C4-2B (cell line): Measurements from ENCODE around the gene TRAPPC14.
A peak's percentile ranks its signal among the peaks of the same experiment; 100 is the strongest.

Experiments
- H3K27ac ChIP-seq: fragments of 450-650 bp; 2 replicates; pipeline ENCODE4 v1.5.1; 2017
- CTCF ChIP-seq: fragments of 450-650 bp; conservative IDR thresholded peaks from 2 replicates; pipeline ENCODE4 v1.5.1; 2017; ENCODE audit warnings: mild to moderate bottlenecking
- ZFX ChIP-seq: fragments of 450-650 bp; IDR thresholded peaks from 2 replicates; pipeline ENCODE4 v1.6.1; 2017

TRAPPC14 gene

GRCh38 chr7:100163006-100163531 lies 4.5 kb upstream of the TRAPPC14 start:
- TF ChIP-seq CTCF (no peak), ZFX (no peak)
- no peak overlapping the region for H3K27ac ChIP-seq

DNA sequence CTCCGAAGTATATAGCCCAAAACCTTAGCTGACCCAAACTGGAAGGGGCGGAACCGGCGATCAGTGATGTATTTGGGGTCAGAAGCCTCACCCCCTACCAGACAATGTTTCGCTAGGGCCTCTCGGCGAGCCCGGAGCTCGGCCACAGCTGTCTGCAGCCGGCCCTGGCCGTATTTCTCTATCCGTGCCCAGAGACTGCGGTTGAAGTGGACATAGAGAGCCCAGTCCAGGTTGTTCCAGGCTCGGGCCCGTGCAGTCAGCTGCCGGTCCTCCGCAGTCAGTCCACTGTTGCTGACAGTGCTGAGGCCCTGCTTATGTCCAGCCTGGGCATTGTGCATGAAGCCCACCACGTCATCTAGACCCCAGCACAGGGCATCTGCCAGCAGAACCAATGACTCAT lies 1.5 kb upstream of the TRAPPC14 start:
- H3K27ac ChIP-seq: no peak overlapping the region
- TF ChIP-seq ZFX: no peak
- no peak for TF ChIP-seq CTCF

DNA sequence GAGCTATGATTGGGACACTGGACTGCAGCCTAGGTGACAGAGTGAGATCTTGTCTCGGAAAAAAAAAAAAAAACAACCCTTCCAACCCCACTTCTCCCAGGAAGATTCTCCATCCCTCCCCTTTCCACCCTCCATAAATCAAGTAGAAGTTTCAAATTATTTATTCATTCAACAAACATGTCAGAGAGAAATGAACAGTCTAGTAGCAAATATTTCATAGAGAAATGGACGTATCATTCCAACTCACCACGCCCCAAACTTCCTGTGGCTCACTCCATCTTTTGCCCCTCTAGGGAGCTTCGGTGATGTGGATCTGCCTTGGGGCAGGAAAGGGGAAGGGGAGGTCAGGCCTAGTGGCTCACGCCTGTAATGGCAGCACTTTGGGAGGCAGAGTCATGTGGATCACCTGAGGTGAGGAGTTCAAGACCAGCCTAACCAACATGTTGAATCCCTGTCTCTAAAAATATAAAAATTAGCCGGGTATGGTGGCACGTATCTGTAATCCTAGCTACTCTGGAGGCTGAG lies 638 bp upstream of the TRAPPC14 start:
- peak overlapping the region; percentile 85 for H3K27ac ChIP-seq
- TF ChIP-seq CTCF: no peak
- TF ChIP-seq ZFX: no peak

DNA sequence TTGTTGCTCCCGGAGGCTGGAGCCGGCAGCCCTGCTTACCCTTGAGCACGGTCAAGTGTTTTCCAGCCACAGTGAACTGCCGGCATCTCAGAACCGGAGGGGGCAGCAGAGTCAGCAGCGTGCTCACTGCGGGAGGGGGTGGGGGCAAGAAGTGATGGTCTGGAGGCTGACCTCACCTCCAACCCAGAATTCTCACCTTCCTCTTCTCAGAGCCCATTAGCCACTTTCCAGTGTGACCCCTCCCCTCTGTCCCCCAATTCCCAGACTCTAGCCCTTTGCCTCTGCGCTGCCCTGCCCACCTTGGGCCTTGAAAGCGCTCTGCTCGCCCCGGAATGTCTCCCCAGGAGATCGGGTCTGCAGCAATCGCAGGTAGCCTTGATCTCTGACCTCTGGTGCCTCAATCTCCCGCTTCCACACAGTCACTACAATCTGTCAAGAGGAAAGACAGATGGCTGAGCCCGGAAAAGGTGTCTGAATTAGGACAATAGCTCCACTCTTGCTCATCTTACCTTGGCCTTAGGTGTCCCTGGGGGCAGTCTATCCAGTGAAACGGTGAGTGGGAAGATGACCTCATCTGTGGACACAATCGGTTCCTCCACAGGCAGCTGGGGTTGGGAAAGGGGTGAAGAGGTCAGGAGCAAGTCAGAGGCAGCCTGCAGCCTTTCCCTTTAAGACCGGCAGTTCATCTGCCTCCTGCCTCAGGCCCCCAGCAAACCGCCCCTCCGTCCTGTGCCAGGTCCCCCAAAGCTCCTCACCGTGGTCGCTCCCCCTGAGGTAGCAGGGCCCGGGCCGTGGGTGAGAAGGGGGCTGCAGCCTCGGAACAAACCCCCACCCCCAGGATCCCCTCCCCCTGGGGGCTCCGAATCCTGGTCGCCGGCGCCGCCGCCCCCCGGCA lies 942 bp downstream of the TRAPPC14 start:
- peak overlapping the region; percentile 85 for H3K27ac ChIP-seq
- TF ChIP-seq CTCF (no peak), ZFX (no peak)

- no peak overlapping the region for H3K27ac ChIP-seq
- TF ChIP-seq CTCF: no peak
- no peak for TF ChIP-seq ZFX
Observed at GRCh38 chr7:100157069-100157333, 1.5 kb downstream of the TRAPPC14 start.

GRCh38 chr7:100156331-100157068 lies 2.0 kb downstream of the TRAPPC14 start:
- no peak overlapping the region for H3K27ac ChIP-seq
- TF ChIP-seq CTCF (no peak), ZFX (no peak)
